GM19438 (cell line): Measurements from ENCODE around the gene LSP1.

ENCODE experiments used
- ATAC-seq: cut with Tn5 transposase; IDR thresholded peaks from one replicate; pipeline ENCODE4 v1.9.1; 2021; ENCODE audit warnings: low read depth; ENCODE audit not compliant: unreplicated experiment

The LSP1 gene

GRCh38 chr11:1888347-1888753 is 35.5 kb downstream of the LSP1 start:
- no peak for ATAC-seq

- no peak for ATAC-seq
Measured at GRCh38 chr11:1888811-1889210, 35.9 kb downstream of the LSP1 start.

- ATAC-seq = no peak
Measured at GRCh38 chr11:1889224-1889930, 36.5 kb downstream of the LSP1 start.

GRCh38 chr11:1889941-1890855 is 37.3 kb downstream of the LSP1 start:
- no peak for ATAC-seq

- ATAC-seq = no peak
Measured at GRCh38 chr11:1890856-1891830, 38.3 kb downstream of the LSP1 start.

- ATAC-seq = no peak
Measured at GRCh38 chr11:1891831-1892115, 38.9 kb downstream of the LSP1 start, which contains the start of gene PRR33. TSS of gene PRR33 (minus strand) at chr11:1891895. CDS start at chr11:1890584, 1,311 bp downstream.

GRCh38 chr11:1892116-1892515 is 39.2 kb downstream of the LSP1 start:
- ATAC-seq = no peak

- ATAC-seq = no peak
Measured at GRCh38 chr11:1892558-1892957, 39.7 kb downstream of the LSP1 start.

GRCh38 chr11:1893581-1894359 is 40.9 kb downstream of the LSP1 start:
- ATAC-seq = no peak

GRCh38 chr11:1894759-1895158 is 41.9 kb downstream of the LSP1 start:
- no peak for ATAC-seq

GRCh38 chr11:1896468-1896867 is 43.6 kb downstream of the LSP1 start:
- no peak for ATAC-seq

GRCh38 chr11:1896923-1897322 is 44.0 kb downstream of the LSP1 start:
- ATAC-seq = no peak

GRCh38 chr11:1899090-1899489 is 46.2 kb downstream of the LSP1 start:
- ATAC-seq = no peak

GRCh38 chr11:1899686-1900085 is 46.8 kb downstream of the LSP1 start:
- no peak for ATAC-seq

GRCh38 chr11:1906181-1906580 is 53.3 kb downstream of the LSP1 start:
- no peak for ATAC-seq

GRCh38 chr11:1906611-1907423 is 53.9 kb downstream of the LSP1 start:
- ATAC-seq = no peak

GRCh38 chr11:1908618-1909017 is 55.7 kb downstream of the LSP1 start:
- ATAC-seq = no peak

GRCh38 chr11:1909524-1909923 is 56.6 kb downstream of the LSP1 start:
- ATAC-seq = no peak

- no peak for ATAC-seq
Measured at GRCh38 chr11:1912289-1912878, 59.5 kb downstream of the LSP1 start.
